HG02885 (cell line): ENCODE data around the gene OR11A1.

ENCODE experiments used
- ATAC-seq: cut with Tn5 transposase; IDR thresholded peaks from one replicate; pipeline ENCODE4 v1.9.1; 2021; ENCODE audit warnings: mild to moderate bottlenecking; ENCODE audit not compliant: unreplicated experiment, poor library complexity

The OR11A1 gene

GRCh38 chr6:29456971-29457370, at the start of gene OR11A1, which contains the start of gene OR2H1:
TSS of gene OR11A1 (minus strand) at chr6:29457071. CDS start at chr6:29427641, 29,430 bp downstream.
TSS of gene OR2H1 (plus strand) at chr6:29457155. CDS start at chr6:29461770, 4,615 bp downstream.
- ATAC-seq: no peak

- ATAC-seq: no peak
Observed at GRCh38 chr6:29506446-29507067, 49.7 kb upstream of the OR11A1 start.

- ATAC-seq: no peak
Observed at GRCh38 chr6:29505808-29506207, 48.9 kb upstream of the OR11A1 start.

- ATAC-seq: no peak
Observed at GRCh38 chr6:29504961-29505360, 48.1 kb upstream of the OR11A1 start.

GRCh38 chr6:29502597-29502996, 45.7 kb upstream of the OR11A1 start:
- ATAC-seq: no peak

GRCh38 chr6:29502181-29502580, 45.3 kb upstream of the OR11A1 start:
- ATAC-seq: no peak

- ATAC-seq: no peak
Observed at GRCh38 chr6:29501106-29501505, 44.2 kb upstream of the OR11A1 start.

GRCh38 chr6:29500594-29500993, 43.7 kb upstream of the OR11A1 start:
- no peak for ATAC-seq

- no peak for ATAC-seq
Observed at GRCh38 chr6:29499704-29500103, 42.8 kb upstream of the OR11A1 start.

- ATAC-seq: no peak
Observed at GRCh38 chr6:29496961-29497360, 40.1 kb upstream of the OR11A1 start.

- ATAC-seq: no peak
Observed at GRCh38 chr6:29495571-29495970, 38.7 kb upstream of the OR11A1 start.

GRCh38 chr6:29494131-29494530, 37.3 kb upstream of the OR11A1 start:
- ATAC-seq: no peak

GRCh38 chr6:29493261-29493660, 36.4 kb upstream of the OR11A1 start:
- no peak for ATAC-seq

GRCh38 chr6:29491574-29491973, 34.7 kb upstream of the OR11A1 start:
- ATAC-seq: no peak

GRCh38 chr6:29490552-29490951, 33.7 kb upstream of the OR11A1 start:
- no peak for ATAC-seq

- ATAC-seq: no peak
Observed at GRCh38 chr6:29490055-29490454, 33.2 kb upstream of the OR11A1 start.

GRCh38 chr6:29489286-29489685, 32.4 kb upstream of the OR11A1 start:
- no peak for ATAC-seq

- no peak for ATAC-seq
Observed at GRCh38 chr6:29488874-29489273, 32.0 kb upstream of the OR11A1 start.

- ATAC-seq: no peak
Observed at GRCh38 chr6:29487660-29488059, 30.8 kb upstream of the OR11A1 start, which contains the start of gene MAS1L. TSS of gene MAS1L (minus strand) at chr6:29487956. CDS start at chr6:29487902, 54 bp downstream.

- ATAC-seq: no peak
Observed at GRCh38 chr6:29487131-29487530, 30.3 kb upstream of the OR11A1 start.

- ATAC-seq: no peak
Observed at GRCh38 chr6:29486577-29486976, 29.7 kb upstream of the OR11A1 start.

- ATAC-seq: no peak
Observed at GRCh38 chr6:29483735-29484134, 26.9 kb upstream of the OR11A1 start.
